Lower leg skin (tissue), 4 donors: ENCODE results near the gene NRXN3. TPM values are rescaled to one million over a fixed set of nuclear protein-coding genes. Genes with fewer than 3 reads are reported as not detected.

Experiments
- DNase-seq, 2 donors: peaks; one replicate each; pipeline ENCODE4 v3.0.0-alpha.2; 2019; ENCODE audit warnings: low spot score in 2 of 2
- H3K4me3 ChIP-seq: fragments of 200-600 bp; sonication (generic); 2 replicates; pipeline ENCODE4 v1.5.1; 2017; ENCODE audit warnings: mild to moderate bottlenecking, low read depth; ENCODE audit not compliant: poor library complexity, severe bottlenecking
- CTCF ChIP-seq, 3 donors: fragments of 450-650 bp; IDR thresholded peaks; one replicate each; pipeline ENCODE4 v1.5.1; 2016; ENCODE audit warnings: antibody characterized with exemption in 3 of 3, mild to moderate bottlenecking in 3 of 3, moderate library complexity in 2 of 3
- POLR2A ChIP-seq, 2 donors: fragments of 450-650 bp; IDR thresholded peaks; one replicate each; pipeline ENCODE4 v1.6.1; 2016 to 2017; ENCODE audit warnings: antibody characterized with exemption in 2 of 2, mild to moderate bottlenecking in 1 of 2, moderate library complexity in 1 of 2
- WGBS, 2 donors: methylation state at CpG; one replicate each; pipeline ENCODE4 v1.1.5; 2018; 5-methylcytosine and 5-hydroxymethylcytosine counted together
- intact Hi-C: fragments of 100-400 bp; cut with DNase I; formaldehyde crosslinking; loops from one replicate; pipeline ENCODE4 v1.15.0; 2023; ENCODE audit warnings: low total_unique reads
- total RNA-seq, 4 donors: library from RNA; depleted of rRNA; stranded (reverse); fragments of >200 nt; gene quantifications; one replicate each; pipeline ENCODE4 v1.1.0, GENCODE V29; 2016

NRXN3 gene
- total RNA-seq, 4 donors from 2014 or later, result 0.61 to 2.4 (median 1.7) TPM

- TF ChIP-seq CTCF (IDR thresholded peaks at IDR 0.05) (no peak), POLR2A (IDR thresholded peaks at IDR 0.05) (no peak)
- H3K4me3 ChIP-seq, result no peak overlapping the region
- intact Hi-C loops, result no loop called here
- DNase-seq, result no peak
- 71 to 72% methylated on average over 8 of the region's 8 CpGs for WGBS, 2 donors
Measured at GRCh38 chr14:79732911-79733655, 1562.9 kb downstream of the NRXN3 start.

GRCh38 chr14:79734151-79734550 is 1564.0 kb downstream of the NRXN3 start:
- TF ChIP-seq CTCF (IDR thresholded peaks at IDR 0.05) (no peak), POLR2A (IDR thresholded peaks at IDR 0.05) (no peak)
- WGBS, 2 donors, result 70 to 79% methylated on average over 3 of the region's 3 CpGs
- H3K4me3 ChIP-seq, result no peak overlapping the region
- no peak for DNase-seq
- intact Hi-C loops, result no loop called here

- DNase-seq, result no peak
- H3K4me3 ChIP-seq, result no peak overlapping the region
- no peak for TF ChIP-seq CTCF (IDR thresholded peaks at IDR 0.05)
- no peak for TF ChIP-seq POLR2A (IDR thresholded peaks at IDR 0.05)
- intact Hi-C loops, result no loop called here
- WGBS, 2 donors, result 70 to 80% methylated on average over 1 of the region's 1 CpG
Measured at GRCh38 chr14:79734656-79735055, 1564.5 kb downstream of the NRXN3 start.

- WGBS, 2 donors, result 85 to 86% methylated on average over 3 of the region's 3 CpGs
- no peak overlapping the region for H3K4me3 ChIP-seq
- no peak for DNase-seq
- TF ChIP-seq CTCF (IDR thresholded peaks at IDR 0.05) (no peak), POLR2A (IDR thresholded peaks at IDR 0.05) (no peak)
- intact Hi-C loops, result no loop called here
Measured at GRCh38 chr14:79735121-79735520, 1564.9 kb downstream of the NRXN3 start.

GRCh38 chr14:79740066-79740601 is 1570.0 kb downstream of the NRXN3 start:
- 61 to 66% methylated on average over 2 of the region's 2 CpGs for WGBS, 2 donors
- DNase-seq, result no peak
- TF ChIP-seq CTCF (IDR thresholded peaks at IDR 0.05) (no peak), POLR2A (IDR thresholded peaks at IDR 0.05) (no peak)
- intact Hi-C loops, result no loop called here
- H3K4me3 ChIP-seq, result no peak overlapping the region
